Immature natural killer cell (primary cell): ENCODE data around the gene HOXB7. TPM values are rescaled to one million over a fixed set of nuclear protein-coding genes. Genes with fewer than 3 reads are reported as not detected.

Source experiments
- DNase-seq, 3 donors: peaks; one replicate each; pipeline ENCODE4 v3.0.0; 2022; ENCODE audit warnings: mixed read lengths in 1 of 3
- H3K27ac Mint-ChIP-seq, 6 donors: one replicate each; pipeline ENCODE4 v1.8.0; 2020; ENCODE audit warnings: mixed read lengths in 6 of 6, mild to moderate bottlenecking in 5 of 6, inconsistent platforms in 4 of 6, moderate library complexity in 3 of 6
- H3K27me3 Mint-ChIP-seq, 3 donors: one replicate each; pipeline ENCODE4 v1.8.0; 2020 to 2021; ENCODE audit warnings: low read depth in 3 of 3, mild to moderate bottlenecking in 3 of 3, mixed read lengths in 3 of 3, moderate library complexity in 3 of 3, inconsistent platforms in 1 of 3
- H3K36me3 Mint-ChIP-seq, 3 donors: one replicate each; pipeline ENCODE4 v1.8.0; 2020; ENCODE audit warnings: mixed read lengths in 3 of 3, inconsistent platforms in 2 of 3, mild to moderate bottlenecking in 2 of 3
- H3K4me1 Mint-ChIP-seq, 2 donors: one replicate each; pipeline ENCODE4 v1.8.0; 2020; ENCODE audit warnings: inconsistent platforms in 2 of 2, mild to moderate bottlenecking in 2 of 2, mixed read lengths in 2 of 2, moderate library complexity in 1 of 2
- H3K4me3 Mint-ChIP-seq, 5 donors: one replicate each; pipeline ENCODE4 v1.8.0; 2020; ENCODE audit warnings: mild to moderate bottlenecking in 5 of 5, mixed read lengths in 5 of 5, inconsistent platforms in 3 of 5, moderate library complexity in 3 of 5
- H3K9me3 Mint-ChIP-seq, 6 donors: one replicate each; pipeline ENCODE4 v1.8.0; 2020; ENCODE audit warnings: mild to moderate bottlenecking in 6 of 6, mixed read lengths in 6 of 6, inconsistent platforms in 4 of 6, moderate library complexity in 3 of 6
- polyA plus RNA-seq, 3 donors: library from polyadenylated mRNA; unstranded; fragments of 300-500 nt; fragmentation: Illumina TruSeq; gene quantifications; one replicate each; pipeline ENCODE4 v1.2.3, GENCODE V29; 2021

The HOXB7 gene
- polyA plus RNA-seq, 3 donors from 2014 or later: 0.39 to 1.8 (median 1.5) TPM

DNA sequence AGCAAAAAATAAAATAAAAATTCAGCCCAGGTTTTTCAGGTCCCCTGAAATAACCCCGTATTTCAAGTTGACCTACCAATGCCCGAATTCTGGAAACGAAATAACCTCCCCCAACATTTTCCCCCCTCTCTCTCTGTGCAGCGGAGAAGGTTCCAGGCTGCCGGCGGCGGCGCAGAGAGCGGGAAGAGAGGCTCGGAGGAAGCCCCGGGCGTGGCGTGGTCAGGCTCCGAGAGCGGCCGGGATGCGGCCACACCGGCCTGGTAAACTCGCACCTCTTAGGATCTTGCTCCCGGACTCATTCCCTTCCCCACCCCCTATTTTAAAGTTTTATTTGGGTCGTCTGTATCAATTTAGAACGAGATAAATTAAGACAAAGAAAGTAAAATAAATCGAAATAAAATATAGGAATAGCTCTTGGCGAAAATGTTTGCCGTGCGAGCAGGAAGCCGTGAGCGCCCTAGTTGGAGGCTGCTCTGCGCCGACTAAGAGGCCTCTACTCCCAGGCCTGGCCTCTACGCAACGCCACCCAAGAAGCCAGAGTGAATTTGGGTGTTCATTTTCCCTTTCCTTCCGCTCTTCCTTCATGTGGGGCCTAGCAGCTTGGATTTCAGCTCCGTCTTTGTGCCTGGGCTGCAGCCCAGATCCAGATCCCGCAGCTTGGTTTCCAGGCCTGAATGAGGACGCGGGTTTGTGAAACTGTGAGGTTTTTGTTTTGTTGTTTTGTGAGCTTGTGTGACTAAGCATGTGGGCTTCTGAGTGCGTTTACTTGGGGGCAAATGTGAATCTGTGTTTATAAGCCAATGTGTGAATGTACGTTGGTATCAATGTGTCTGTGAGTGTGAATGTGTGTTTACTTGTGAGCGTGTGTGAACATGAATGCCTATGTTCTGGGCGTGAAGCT, 4.6 kb downstream of the HOXB7 start:
- Mint-ChIP-seq H3K36me3 (no peaks in the 10 kb centered on the region), H3K9me3 (no peaks in the 10 kb centered on the region), H3K4me3 (no peak overlapping the region), H3K4me1 (peaks cover 11 to 15% of the 10 kb centered on the region in 2 donors), H3K27me3 (peaks cover 29 to 39% (median 37%) of the 10 kb centered on the region in 3 donors), H3K27ac (no peak overlapping the region)
- DNase-seq: no peak

GRCh38 chr17:48605409-48605919, 5.4 kb downstream of the HOXB7 start:
- Mint-ChIP-seq H3K36me3 (no peaks in the 10 kb centered on the region), H3K9me3 (no peaks in the 10 kb centered on the region), H3K27me3 (peaks cover 24 to 39% (median 36%) of the 10 kb centered on the region in 3 donors), H3K4me3 (no peak overlapping the region), H3K27ac (no peak overlapping the region), H3K4me1 (peaks cover 5 to 8% of the 10 kb centered on the region in 2 donors)
- DNase-seq: no peak

GRCh38 chr17:48604770-48605329, 6.0 kb downstream of the HOXB7 start, which contains the start of gene HOXB6:
Gene HOXB6, minus strand, starts transcription at chr17:48604986. Its CDS starts 6,836 bp downstream, at chr17:48598150.
- no peak within 1 kb of the TSS for H3K27ac Mint-ChIP-seq
- no peaks in the 10 kb centered on the region for H3K9me3 Mint-ChIP-seq
- H3K4me1 Mint-ChIP-seq: peaks cover 5 to 8% of the 10 kb centered on the region in 2 donors
- H3K36me3 Mint-ChIP-seq: no peaks in the 10 kb centered on the region
- peak within 1 kb of the TSS in 2 of 5 donors; percentile 15 to 26 for H3K4me3 Mint-ChIP-seq
- no peak for DNase-seq
- peaks cover 30 to 39% (median 39%) of the 10 kb centered on the region in 3 donors for H3K27me3 Mint-ChIP-seq

DNA sequence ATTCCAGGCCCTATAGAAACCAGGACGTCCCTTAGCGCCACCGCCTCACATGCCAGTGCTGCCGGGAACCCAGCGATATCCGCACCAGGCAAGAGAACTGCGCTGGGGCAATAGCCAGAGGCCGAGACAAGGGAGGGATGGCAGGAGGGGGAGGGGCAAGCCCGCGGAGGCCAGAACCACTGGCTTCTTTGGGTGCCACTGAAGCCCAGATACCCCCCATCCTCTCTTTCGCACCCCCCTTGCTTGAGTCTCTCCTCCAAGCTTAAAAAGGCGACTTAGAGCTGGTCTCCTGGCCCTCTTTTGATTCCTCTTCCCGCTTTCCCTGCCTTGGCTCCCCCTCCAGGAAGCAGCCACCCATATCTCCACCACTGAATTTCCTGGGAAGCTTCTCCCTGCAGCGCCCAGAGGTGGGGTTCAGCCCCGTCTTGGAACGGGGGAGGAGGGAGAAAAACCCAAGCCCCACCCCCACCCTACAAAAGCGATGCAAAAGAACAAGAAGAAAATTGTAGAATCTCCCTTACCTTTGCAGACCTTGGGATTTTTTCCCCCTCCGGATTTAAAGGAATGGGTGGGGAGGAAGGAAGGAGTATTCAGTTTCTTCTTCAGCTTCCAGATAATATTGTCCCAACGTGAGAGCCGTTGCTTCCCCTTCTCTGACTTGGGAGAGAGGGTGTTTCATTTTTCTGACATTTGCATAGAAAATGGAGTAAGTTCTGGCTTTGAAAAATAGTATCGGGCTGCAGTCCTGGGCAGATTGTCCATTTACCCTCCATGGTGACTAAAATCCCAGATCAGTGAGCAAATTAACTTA, 6.7 kb downstream of the HOXB7 start:
- Mint-ChIP-seq H3K27me3 (peaks cover 32 to 45% (median 39%) of the 10 kb centered on the region in 3 donors), H3K9me3 (no peaks in the 10 kb centered on the region), H3K4me1 (peaks cover 5 to 8% of the 10 kb centered on the region in 2 donors), H3K27ac (no peak overlapping the region), H3K36me3 (no peaks in the 10 kb centered on the region), H3K4me3 (peak overlapping the region in 2 of 5 donors; percentile 6 to 15)
- DNase-seq: no peak

GRCh38 chr17:48601539-48602425, 9.0 kb downstream of the HOXB7 start:
- Mint-ChIP-seq H3K4me3 (no peak overlapping the region), H3K27me3 (peaks cover 38 to 64% (median 62%) of the 10 kb centered on the region in 3 donors), H3K27ac (no peak overlapping the region), H3K4me1 (peaks cover 29 to 30% of the 10 kb centered on the region in 2 donors), H3K9me3 (no peaks in the 10 kb centered on the region), H3K36me3 (no peaks in the 10 kb centered on the region)
- no peak for DNase-seq

DNA sequence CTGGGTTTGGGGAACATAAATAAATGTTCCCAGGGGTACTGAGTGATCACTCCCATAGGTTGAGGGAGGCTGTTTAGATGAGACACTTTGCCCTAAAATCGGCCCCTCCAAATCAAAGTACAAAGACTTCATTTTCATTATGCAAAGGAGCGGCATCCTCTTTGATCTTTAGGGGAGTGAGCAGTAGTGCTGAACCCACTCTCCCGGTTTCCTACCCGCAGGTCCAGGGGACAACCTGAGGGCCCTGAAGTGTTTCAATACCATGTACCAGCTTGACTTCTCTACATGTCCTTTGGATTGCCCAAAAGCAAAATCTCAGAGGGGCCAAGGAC, 9.6 kb downstream of the HOXB7 start:
- Mint-ChIP-seq H3K4me1 (peaks cover 35% of the 10 kb centered on the region in 2 donors), H3K36me3 (peaks cover 0 to 3% (median 3%) of the 10 kb centered on the region in 3 donors), H3K27me3 (peaks cover 38 to 69% (median 68%) of the 10 kb centered on the region in 3 donors), H3K4me3 (no peak overlapping the region), H3K27ac (no peak overlapping the region), H3K9me3 (no peaks in the 10 kb centered on the region)
- no peak for DNase-seq

GRCh38 chr17:48600244-48601098, 10.3 kb downstream of the HOXB7 start:
- H3K27me3 Mint-ChIP-seq: peaks cover 44 to 70% (median 65%) of the 10 kb centered on the region in 3 donors
- peak overlapping the region in 1 of 5 donors; percentile 30 for H3K4me3 Mint-ChIP-seq
- H3K4me1 Mint-ChIP-seq: peaks cover 35 to 42% of the 10 kb centered on the region in 2 donors
- no peaks in the 10 kb centered on the region for H3K9me3 Mint-ChIP-seq
- DNase-seq: no peak
- peaks cover 0 to 3% (median 3%) of the 10 kb centered on the region in 3 donors for H3K36me3 Mint-ChIP-seq
- no peak overlapping the region for H3K27ac Mint-ChIP-seq

DNA sequence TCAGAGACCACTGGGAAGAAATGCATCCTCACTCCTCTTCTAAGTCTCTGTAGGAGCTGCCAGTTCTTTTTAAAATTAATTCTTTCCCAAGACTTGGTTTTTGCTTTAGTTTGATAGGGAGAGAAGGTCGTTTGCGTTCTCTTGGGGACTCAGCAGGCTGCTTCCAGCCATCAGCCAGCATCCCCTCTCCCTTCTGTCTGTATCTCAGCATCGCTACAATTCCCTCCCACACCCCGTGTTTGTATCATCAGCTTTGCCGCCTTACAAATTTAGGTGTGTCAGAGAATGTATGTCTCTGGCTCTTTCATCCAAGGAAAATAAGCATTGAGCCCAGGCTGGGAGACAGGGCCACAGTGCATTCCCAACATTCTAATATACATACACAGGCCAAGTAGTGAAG, 11.5 kb downstream of the HOXB7 start:
- Mint-ChIP-seq H3K4me3 (peak overlapping the region in 2 of 5 donors; percentile 86 to 91), H3K36me3 (peaks cover 0 to 3% (median 3%) of the 10 kb centered on the region in 3 donors), H3K27me3 (peaks cover 48 to 63% (median 63%) of the 10 kb centered on the region in 3 donors), H3K9me3 (no peaks in the 10 kb centered on the region), H3K4me1 (peaks cover 33 to 44% of the 10 kb centered on the region in 2 donors), H3K27ac (no peak overlapping the region)
- DNase-seq: no peak

GRCh38 chr17:48598736-48599135, 12.1 kb downstream of the HOXB7 start:
- H3K27me3 Mint-ChIP-seq: peaks cover 47 to 67% (median 60%) of the 10 kb centered on the region in 3 donors
- no peak overlapping the region for H3K27ac Mint-ChIP-seq
- H3K4me1 Mint-ChIP-seq: peaks cover 34 to 48% of the 10 kb centered on the region in 2 donors
- peak overlapping the region; percentile 82 to 91 (median 86) for H3K4me3 Mint-ChIP-seq
- no peak for DNase-seq
- peaks cover 0 to 3% (median 3%) of the 10 kb centered on the region in 3 donors for H3K36me3 Mint-ChIP-seq
- no peaks in the 10 kb centered on the region for H3K9me3 Mint-ChIP-seq

DNA sequence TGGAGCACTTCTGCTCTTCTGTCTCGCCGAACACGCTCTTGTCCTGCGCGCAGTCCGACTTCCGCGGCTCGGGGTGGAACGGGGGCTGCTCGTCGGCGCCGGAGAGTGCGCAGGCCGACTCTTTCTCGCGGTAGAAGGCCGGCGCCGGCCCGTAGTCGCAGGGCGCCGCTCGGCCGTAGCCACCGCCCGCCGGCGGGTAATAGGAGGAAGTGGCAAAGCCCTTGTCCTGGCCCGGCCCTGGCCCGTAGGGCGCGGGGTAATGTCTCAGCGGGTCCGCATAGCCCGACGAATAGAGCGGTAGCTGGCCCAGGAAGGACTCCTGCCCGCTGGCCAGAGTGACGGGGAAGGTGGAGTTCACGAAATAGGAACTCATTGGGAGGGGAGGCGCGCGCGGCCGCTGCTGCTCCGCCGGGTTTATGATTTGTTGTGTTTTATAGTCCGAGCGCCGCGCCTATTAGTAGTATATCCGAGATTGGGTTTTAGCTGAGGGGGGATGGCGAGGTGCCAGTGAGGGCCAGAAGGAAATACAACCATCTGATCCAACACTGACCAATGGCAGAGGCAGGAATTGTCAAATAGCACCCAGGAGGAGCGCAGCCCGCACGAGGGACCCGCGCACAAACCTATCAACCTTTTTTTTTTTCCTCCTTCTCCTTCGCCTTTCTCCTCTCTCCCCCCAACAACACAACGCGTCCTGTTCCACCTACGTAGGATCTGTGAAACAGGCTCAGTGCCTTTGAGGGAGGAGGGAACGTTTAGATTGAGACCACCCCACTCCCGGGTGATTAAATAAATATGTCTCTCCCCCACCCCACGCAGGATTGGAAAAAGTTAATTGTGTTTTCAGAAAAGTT, 12.8 kb downstream of the HOXB7 start:
- H3K9me3 Mint-ChIP-seq: no peaks in the 10 kb centered on the region
- H3K4me3 Mint-ChIP-seq: peak overlapping the region; percentile 82 to 91 (median 86)
- peak; percentile 43 to 53 (median 45) for DNase-seq
- H3K4me1 Mint-ChIP-seq: peaks cover 41 to 55% of the 10 kb centered on the region in 2 donors
- H3K27ac Mint-ChIP-seq: peak overlapping the region in 3 of 6 donors; percentile 35 to 78 (median 41)
- H3K36me3 Mint-ChIP-seq: peaks cover 0 to 3% (median 3%) of the 10 kb centered on the region in 3 donors
- peaks cover 45 to 70% (median 57%) of the 10 kb centered on the region in 3 donors for H3K27me3 Mint-ChIP-seq

DNA sequence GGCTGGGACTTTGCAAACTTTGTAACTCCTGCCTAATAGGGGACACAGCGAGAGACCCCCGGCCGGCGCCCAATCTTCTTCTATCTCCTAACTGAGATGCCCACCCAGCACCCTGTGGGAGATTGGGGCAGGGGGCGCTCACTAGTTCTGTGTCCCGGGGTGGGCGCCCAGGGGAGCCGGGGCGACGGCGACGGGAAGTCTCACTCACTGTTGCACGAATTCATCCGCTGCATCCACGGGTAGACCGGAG, 13.4 kb downstream of the HOXB7 start:
- DNase-seq: no peak
- H3K27ac Mint-ChIP-seq: peak overlapping the region in 2 of 6 donors; percentile 35 to 41
- peaks cover 45 to 59% of the 10 kb centered on the region in 2 donors for H3K4me1 Mint-ChIP-seq
- H3K36me3 Mint-ChIP-seq: peaks cover 0 to 3% (median 3%) of the 10 kb centered on the region in 3 donors
- peaks cover 42 to 70% (median 58%) of the 10 kb centered on the region in 3 donors for H3K27me3 Mint-ChIP-seq
- peak overlapping the region; percentile 82 to 91 (median 86) for H3K4me3 Mint-ChIP-seq
- H3K9me3 Mint-ChIP-seq: no peaks in the 10 kb centered on the region
